LNCAP (cell line): ENCODE data around the gene NMBR.

Source experiments
- TF ChIP-seq, protein P1 (sequence below): fragments of 450-650 bp; IDR thresholded peaks from 2 replicates; pipeline ENCODE4 v1.5.1; 2017; ENCODE audit warnings: mild to moderate bottlenecking

Gene NMBR

DNA sequence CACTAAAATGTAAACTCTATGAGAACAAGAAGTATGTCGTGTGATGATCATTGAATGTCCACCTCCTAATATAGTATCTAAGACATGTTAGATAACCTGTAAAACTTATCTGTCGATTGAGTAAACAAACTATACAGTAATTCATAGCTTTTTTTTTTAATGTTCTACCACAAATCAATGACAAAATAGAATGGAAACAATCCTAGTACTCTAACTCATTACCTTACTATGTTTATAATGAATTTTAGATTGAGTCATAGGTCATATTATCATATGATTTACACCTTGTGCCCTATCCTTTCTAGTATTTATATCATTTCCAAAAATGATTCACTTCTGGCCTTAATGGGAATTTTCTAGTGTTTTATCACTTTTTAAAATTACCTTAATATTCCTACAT lies 6.3 kb upstream of the NMBR start:
- TF ChIP-seq, protein P1, sequence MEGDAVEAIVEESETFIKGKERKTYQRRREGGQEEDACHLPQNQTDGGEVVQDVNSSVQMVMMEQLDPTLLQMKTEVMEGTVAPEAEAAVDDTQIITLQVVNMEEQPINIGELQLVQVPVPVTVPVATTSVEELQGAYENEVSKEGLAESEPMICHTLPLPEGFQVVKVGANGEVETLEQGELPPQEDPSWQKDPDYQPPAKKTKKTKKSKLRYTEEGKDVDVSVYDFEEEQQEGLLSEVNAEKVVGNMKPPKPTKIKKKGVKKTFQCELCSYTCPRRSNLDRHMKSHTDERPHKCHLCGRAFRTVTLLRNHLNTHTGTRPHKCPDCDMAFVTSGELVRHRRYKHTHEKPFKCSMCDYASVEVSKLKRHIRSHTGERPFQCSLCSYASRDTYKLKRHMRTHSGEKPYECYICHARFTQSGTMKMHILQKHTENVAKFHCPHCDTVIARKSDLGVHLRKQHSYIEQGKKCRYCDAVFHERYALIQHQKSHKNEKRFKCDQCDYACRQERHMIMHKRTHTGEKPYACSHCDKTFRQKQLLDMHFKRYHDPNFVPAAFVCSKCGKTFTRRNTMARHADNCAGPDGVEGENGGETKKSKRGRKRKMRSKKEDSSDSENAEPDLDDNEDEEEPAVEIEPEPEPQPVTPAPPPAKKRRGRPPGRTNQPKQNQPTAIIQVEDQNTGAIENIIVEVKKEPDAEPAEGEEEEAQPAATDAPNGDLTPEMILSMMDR, result no peak

DNA sequence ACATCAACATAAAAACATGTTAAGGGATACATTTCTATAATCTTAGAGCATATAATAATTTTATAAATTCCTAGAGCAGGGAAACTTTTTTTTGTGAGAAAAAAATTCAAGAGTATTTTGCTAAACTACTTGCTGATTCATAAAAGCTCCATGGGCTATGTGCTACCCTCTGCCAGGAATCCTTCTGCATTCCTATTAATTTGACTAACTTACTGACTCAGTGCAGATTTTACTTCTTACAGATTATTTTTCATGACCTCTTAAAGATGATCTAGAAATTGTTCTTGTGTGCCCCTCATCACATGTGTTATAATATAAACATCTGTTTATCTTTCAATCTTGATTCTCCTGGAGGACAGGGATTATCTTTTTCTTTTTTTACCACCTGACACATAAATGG lies 5.8 kb upstream of the NMBR start:
- TF ChIP-seq, protein P1, result no peak

DNA sequence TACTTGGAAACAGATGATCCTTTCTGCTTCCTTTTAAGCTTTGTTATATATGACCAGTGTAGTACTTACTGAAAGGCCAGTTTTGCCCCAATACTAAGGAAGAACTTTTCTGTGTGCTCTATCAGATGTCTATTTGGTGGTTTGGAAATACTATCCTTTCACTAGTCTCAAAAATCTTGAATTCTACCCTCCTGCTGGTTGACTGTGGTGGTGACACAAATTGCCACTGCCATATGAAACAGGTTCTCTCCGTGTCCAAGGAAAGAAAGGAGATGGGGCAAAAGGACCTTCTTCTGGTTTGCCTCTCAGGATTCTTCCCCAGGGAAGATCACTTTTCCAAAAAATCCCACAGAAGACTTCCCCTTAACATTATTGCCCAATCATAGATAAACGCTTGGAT lies 8.0 kb downstream of the NMBR start:
- TF ChIP-seq, protein P1, result no peak

DNA sequence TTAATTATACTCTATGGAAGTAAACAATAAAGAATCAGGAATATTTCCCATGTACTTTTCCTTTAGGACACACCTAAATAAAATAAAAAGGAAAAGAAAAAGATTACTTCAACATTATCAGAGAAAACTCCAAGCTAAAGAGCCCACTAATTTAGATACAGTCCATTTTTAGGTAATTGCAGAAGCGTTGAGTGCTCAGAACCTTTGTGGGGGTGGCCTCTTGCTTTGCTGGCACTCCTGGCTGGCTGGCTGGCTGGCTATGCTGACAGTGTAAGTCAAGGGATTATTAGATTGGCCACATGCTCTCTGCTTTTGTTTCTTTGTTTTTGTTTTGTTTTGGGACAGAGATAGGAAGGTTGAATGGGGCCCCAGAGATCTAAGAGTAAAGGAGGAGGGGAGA lies 14.3 kb downstream of the NMBR start, which contains the start of gene GJE1:
TSS of gene GJE1 (plus strand) at position 301 of the 400 bp plus-strand sequence. CDS start 234 bp downstream, outside the sequence.
- TF ChIP-seq, protein P1, result no peak

DNA sequence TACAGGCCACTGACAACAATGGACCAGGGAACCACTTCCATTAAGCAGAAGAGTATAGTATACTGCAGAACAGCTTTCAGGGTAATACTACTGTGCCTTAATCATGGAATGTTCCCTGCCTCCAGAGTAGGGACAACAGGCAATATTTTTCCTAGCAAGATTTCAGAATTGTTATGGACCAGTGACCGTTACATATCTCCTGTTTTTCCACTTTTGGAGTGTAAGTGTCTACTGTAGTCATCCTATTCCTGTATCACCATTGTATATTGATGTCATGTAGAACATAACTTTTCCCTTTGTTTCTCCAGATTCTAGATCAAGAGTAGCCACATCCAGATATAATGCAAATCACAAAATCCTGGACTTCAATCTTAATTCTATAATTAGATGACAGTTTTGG lies 16.1 kb downstream of the NMBR start:
- TF ChIP-seq, protein P1, result no peak

DNA sequence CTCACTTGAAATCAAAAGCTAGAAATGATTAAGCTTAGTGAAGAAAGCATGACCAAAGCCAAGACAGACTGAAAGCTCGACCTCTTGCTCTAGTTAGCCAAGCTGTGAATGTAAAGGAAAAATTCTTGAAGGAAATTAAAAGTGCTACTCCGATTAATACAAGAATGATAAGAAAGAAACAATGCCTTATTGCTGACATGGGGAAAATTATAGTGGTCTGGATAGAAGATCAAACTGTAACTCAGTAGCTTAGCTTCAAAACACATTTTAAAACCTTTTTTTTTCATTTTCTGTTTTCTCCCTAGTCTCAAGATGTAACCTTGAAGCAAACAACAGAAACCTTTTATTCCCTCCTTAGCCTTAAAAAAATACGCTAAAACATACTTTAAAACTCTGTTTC lies 25.6 kb downstream of the NMBR start:
- TF ChIP-seq, protein P1, result no peak

DNA sequence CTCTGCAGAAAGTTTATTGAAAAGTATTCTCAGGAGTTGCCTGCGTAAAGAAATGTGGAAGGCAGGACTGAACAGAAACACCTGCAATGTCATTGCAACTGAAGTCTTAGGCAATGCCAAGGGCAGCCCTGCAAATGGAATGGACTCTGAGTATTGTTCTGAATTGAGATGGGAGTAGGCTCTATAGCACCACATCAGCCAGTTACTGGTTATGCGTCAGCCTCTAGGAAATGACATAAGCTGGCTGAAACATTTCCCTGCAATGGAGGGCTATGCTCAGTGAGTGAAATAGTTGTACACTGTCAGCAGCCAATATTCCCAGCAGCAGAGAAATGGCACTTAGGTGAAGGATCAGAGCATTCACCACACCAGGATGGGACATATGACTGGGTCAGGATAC lies 28.0 kb downstream of the NMBR start:
- TF ChIP-seq, protein P1, result no peak

DNA sequence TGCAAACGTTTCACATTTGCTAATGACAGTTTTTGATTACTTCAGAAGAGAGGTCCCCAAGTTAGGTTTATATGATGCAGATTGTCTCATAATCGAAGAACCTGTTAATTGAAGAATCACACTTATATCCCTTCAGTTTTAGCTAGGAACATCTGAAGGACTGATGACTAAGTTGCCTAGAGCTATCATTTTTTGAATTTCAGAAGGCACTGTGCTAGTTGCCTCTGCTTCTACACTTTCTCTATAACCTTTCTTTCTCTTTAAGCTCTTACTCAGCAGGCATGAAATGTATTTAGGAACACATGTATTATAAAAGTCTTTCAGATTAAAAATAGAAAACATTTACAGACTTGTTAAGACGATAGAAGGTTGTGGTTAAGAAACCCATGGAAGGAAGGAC lies 28.6 kb downstream of the NMBR start:
- TF ChIP-seq, protein P1, result no peak
